ENCODE data around the gene MAPK11.

GRCh38 chr22:50300620-50301257 is 30.6 kb upstream of the MAPK11 start:
- TF ChIP-seq CTCF (conservative IDR thresholded peaks at IDR 0.05), result no peak
- no peak for TF ChIP-seq ZFX (IDR thresholded peaks at IDR 0.05)
